Left ventricle myocardium inferior (tissue), 1 donor: ENCODE measurements around the gene VPS35. TPM values are rescaled to one million over a fixed set of nuclear protein-coding genes. Genes with fewer than 3 reads are reported as not detected.
A peak's percentile ranks its signal among the peaks of the same experiment; 100 is the strongest.

Experiments
- DNase-seq: peaks from one replicate; pipeline ENCODE4 v3.0.0-alpha.2; 2020
- H3K27ac ChIP-seq: fragments of 200-600 bp; replicated peaks from 2 replicates; pipeline ENCODE4 v1.8.0; 2021
- H3K27me3 ChIP-seq: fragments of 200-600 bp; 2 replicates; pipeline ENCODE4 v1.8.0; 2021; ENCODE audit warnings: low read depth
- H3K36me3 ChIP-seq: fragments of 200-600 bp; 2 replicates; pipeline ENCODE4 v1.8.0; 2021
- H3K4me1 ChIP-seq: fragments of 200-600 bp; 2 replicates; pipeline ENCODE4 v1.8.0; 2021
- H3K4me3 ChIP-seq: fragments of 200-600 bp; 2 replicates; pipeline ENCODE4 v1.8.0; 2021; ENCODE audit warnings: mild to moderate bottlenecking, moderate library complexity
- H3K9me3 ChIP-seq: fragments of 200-600 bp; replicated peaks from 2 replicates; pipeline ENCODE4 v1.8.0; 2021
- CTCF ChIP-seq: fragments of 200-600 bp; IDR thresholded peaks from 2 replicates; pipeline ENCODE4 v1.8.0; 2021; ENCODE audit warnings: antibody characterized with exemption, mild to moderate bottlenecking, borderline replicate concordance
- intact Hi-C: fragments of 100-400 bp; cut with micrococcal nuclease; formaldehyde crosslinking; loops from one replicate; pipeline ENCODE4 v1.11.0; 2022
- total RNA-seq: library from RNA; stranded (reverse); fragmentation: NEBNext Ultra II Directional; extraction: Animal tissue kit (Norgen Biotek cat#: 25700); gene quantifications from one replicate; pipeline ENCODE4 v1.2.1, GENCODE V29; 2021
- donor health status: DM: no; HTN: yes; CAD: no; lungs with severe emphysema.

Gene VPS35
- total RNA-seq, 1 donor from 2014 or later = 74.6 TPM

- TF ChIP-seq CTCF = no peak
- no peak overlapping the region for H3K27ac ChIP-seq
- H3K27me3 ChIP-seq = no peaks in the 10 kb centered on the region
- peaks cover 18% of the 10 kb centered on the region for H3K36me3 ChIP-seq
- intact Hi-C loops = no loop called here
- H3K4me3 ChIP-seq = no peak overlapping the region
- H3K4me1 ChIP-seq = peaks cover 31% of the 10 kb centered on the region
- DNase-seq = no peak
- no peaks in the 10 kb centered on the region for H3K9me3 ChIP-seq
Measured at GRCh38 chr16:46700048-46700447, 11.1 kb upstream of the VPS35 start.

- Histone ChIP-seq H3K4me1 (peaks cover 37% of the 10 kb centered on the region), H3K27ac (peak overlapping the region; percentile 58), H3K36me3 (peaks cover 9% of the 10 kb centered on the region), H3K27me3 (no peaks in the 10 kb centered on the region), H3K4me3 (no peak overlapping the region), H3K9me3 (no peaks in the 10 kb centered on the region)
- DNase-seq = no peak
- intact Hi-C loops = no loop called here
- TF ChIP-seq CTCF = no peak
Measured at GRCh38 chr16:46696957-46697356, 8.0 kb upstream of the VPS35 start.

GRCh38 chr16:46695937-46696336 lies 7.0 kb upstream of the VPS35 start:
- no peak for DNase-seq
- Histone ChIP-seq H3K27me3 (no peaks in the 10 kb centered on the region), H3K9me3 (no peaks in the 10 kb centered on the region), H3K4me3 (no peak overlapping the region), H3K4me1 (peaks cover 43% of the 10 kb centered on the region), H3K27ac (peak overlapping the region; percentile 58), H3K36me3 (no peaks in the 10 kb centered on the region)
- no peak for TF ChIP-seq CTCF
- intact Hi-C loops = no loop called here

- TF ChIP-seq CTCF = no peak
- peaks cover 61% of the 10 kb centered on the region for H3K4me1 ChIP-seq
- no peak overlapping the region for H3K4me3 ChIP-seq
- DNase-seq = no peak
- intact Hi-C loops = no loop called here
- H3K9me3 ChIP-seq = no peaks in the 10 kb centered on the region
- no peak overlapping the region for H3K27ac ChIP-seq
- no peaks in the 10 kb centered on the region for H3K36me3 ChIP-seq
- no peaks in the 10 kb centered on the region for H3K27me3 ChIP-seq
Measured at GRCh38 chr16:46693598-46693997, 4.6 kb upstream of the VPS35 start.

DNA sequence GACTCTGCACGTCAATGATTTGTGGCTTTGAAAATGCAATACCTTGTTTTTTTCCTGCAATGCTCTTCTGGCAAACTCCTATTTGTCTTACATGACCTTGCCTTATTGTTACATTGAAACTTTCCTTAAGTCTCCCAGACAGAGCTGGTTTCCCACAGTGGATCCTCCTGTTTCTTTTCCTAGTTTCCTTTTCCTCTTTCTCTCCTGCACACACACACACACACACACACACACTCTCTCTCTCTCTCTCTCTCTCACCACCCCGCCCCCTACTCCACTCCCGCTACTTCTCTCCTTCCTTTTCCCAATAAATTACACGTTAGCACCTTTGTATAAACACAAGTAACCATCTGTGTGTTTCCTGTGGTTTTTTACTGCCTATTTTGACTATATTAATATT lies 2.7 kb upstream of the VPS35 start:
- Histone ChIP-seq H3K36me3 (no peaks in the 10 kb centered on the region), H3K27ac (no peak overlapping the region), H3K27me3 (no peaks in the 10 kb centered on the region), H3K4me3 (no peak overlapping the region), H3K4me1 (peaks cover 65% of the 10 kb centered on the region), H3K9me3 (no peaks in the 10 kb centered on the region)
- no peak for DNase-seq
- TF ChIP-seq CTCF = no peak
- intact Hi-C loops = no loop called here
